Ovary (tissue), 9 donors: Measurements from ENCODE around the gene SBNO2. TPM values are rescaled to one million over a fixed set of nuclear protein-coding genes. Genes with fewer than 3 reads are reported as not detected.

Source experiments
- DNase-seq, 5 donors: peaks; one replicate each; pipeline ENCODE4 v3.0.0-alpha.2; 2019 to 2020
- H3K27ac ChIP-seq, 2 donors: fragments of 200-600 bp; one replicate each; pipeline versions ENCODE4 v1.5.1 to v1.8.0; 2019 to 2022
- H3K27me3 ChIP-seq: fragments of 200-600 bp; one replicate; pipeline ENCODE4 v1.8.0; 2022
- H3K36me3 ChIP-seq: fragments of 200-600 bp; sonication (generic); one replicate; pipeline ENCODE4 v1.5.1; 2019
- H3K4me1 ChIP-seq: one replicate; pipeline ENCODE4 v1.8.1; 2013; ENCODE audit warnings: mild to moderate bottlenecking, moderate library complexity; ENCODE audit not compliant: insufficient read depth
- H3K4me3 ChIP-seq: fragments of 200-600 bp; sonication (generic); one replicate; pipeline ENCODE4 v1.5.1; 2017
- H3K9me3 ChIP-seq, 2 donors: fragments of 200-600 bp in 1 of 2; sonication (generic) in 1 of 2; one replicate each; pipeline versions ENCODE4 v1.5.1 to v1.8.1; 2013 to 2019; ENCODE audit warnings: mild to moderate bottlenecking in 1 of 2, moderate library complexity in 1 of 2
- EP300 ChIP-seq: sonication (generic); formaldehyde crosslinking; IDR thresholded peaks from one replicate; pipeline ENCODE4 v1.6.1; 2017; ENCODE audit warnings: antibody characterized with exemption
- POLR2A ChIP-seq: fragments of 450-650 bp; IDR thresholded peaks from one replicate; pipeline ENCODE4 v1.6.1; 2017; ENCODE audit warnings: antibody characterized with exemption, mild to moderate bottlenecking, moderate library complexity
- WGBS, 3 donors: extraction: QIAGEN DNeasy Blood & Tissue Kit in 1 of 3; methylation state at CpG; one replicate each; pipeline versions ENCODE4 v1.1.5 to v1.1.7; 2013 to 2017; 5-methylcytosine and 5-hydroxymethylcytosine counted together
- intact Hi-C, 4 donors: fragments of 100-400 bp; cut with DNase I; formaldehyde crosslinking; loops; one replicate each; pipeline versions ENCODE4 v1.11.0 to v1.15.1; 2022 to 2023
- polyA plus RNA-seq, 2 donors: library from polyadenylated mRNA; stranded (reverse); fragments of 200-250 nt in 1 of 2; fragments of 350-450 nt in 1 of 2; fragmentation: Illumina TruSeq in 1 of 2; extraction: RNeasy Lipid Tissue Mini Kit (QIAGEN cat#74804) in 1 of 2; gene quantifications; one replicate each; pipeline ENCODE4 v1.2.3, GENCODE V29; 2013 to 2014
- total RNA-seq, 7 donors: library from RNA; depleted of rRNA in 2 of 7; stranded (reverse); fragments of >200 nt in 2 of 7; fragmentation: NEBNext Ultra II Directional in 3 of 7; extraction: Animal tissue kit (Norgen Biotek cat#: 25700) in 3 of 7; gene quantifications; one replicate each; pipeline versions ENCODE4 v1.1.0 to v1.2.4, GENCODE V29; 2016 to 2023
- TF ChIP-seq, protein P1 (sequence below), 3 donors: fragments of 450-650 bp in 2 of 3; fragments of 200-600 bp in 1 of 3; IDR thresholded peaks; one replicate each; pipeline versions ENCODE4 v1.5.1 to v1.8.0; 2016 to 2022; ENCODE audit warnings: antibody characterized with exemption in 3 of 3, mild to moderate bottlenecking in 1 of 3
- donor health status: DM: no; HTN: no; CAD: no; lungs with moderate emphysema.
- donor health status: DM: no; HTN: no; CAD: no.
- donor health status: Bipolar disorder and iron deficiency.
- donor health status: DM: yes; HTN: yes; CAD: no.
- donor health status: DM: no; HTN: no; CAD: no.
- donor health status: DM: yes; HTN: yes; CAD: no.

SBNO2 gene
- total and polyA plus RNA-seq, 9 donors: 6.1 to 92.6 (median 60.9) TPM

DNA sequence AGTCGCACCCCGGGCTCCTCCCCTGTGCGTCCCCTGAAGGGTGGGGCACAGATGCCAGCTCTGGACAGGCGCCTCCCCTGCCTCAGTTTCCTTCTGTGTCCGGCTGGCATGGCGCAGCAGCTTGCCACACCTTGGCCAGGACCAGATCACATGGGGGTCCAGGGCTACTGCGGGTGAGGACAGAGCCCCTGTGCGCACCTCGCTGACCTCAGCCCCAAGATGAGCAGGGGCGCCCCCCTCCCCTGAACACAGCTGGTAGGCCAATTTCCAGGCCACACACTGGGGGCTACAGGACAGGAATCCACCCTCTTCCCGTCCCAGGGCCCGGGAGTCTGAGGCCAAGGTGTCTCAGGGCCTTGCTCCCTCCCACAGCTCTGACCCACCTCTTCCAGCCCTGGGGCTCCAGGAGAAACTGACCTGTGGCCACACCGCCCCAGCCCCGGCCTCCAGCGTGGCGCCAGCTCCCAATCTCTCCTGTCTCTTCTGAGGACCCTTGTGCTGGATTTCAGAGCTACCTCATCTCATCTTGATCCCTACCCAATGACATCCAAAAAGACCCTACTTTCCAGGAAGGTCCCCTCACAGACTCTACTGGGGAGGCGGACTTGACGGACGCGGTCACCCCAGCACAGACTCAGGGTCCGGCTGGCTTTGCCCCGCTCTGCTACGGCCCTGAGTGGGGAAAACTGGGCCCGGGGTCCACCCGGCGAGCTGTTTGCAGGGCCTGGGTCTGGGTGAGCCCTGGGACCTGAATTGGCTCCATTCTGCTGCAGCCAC lies 28.2 kb downstream of the SBNO2 start:
- no peak overlapping the region for H3K27ac ChIP-seq

DNA sequence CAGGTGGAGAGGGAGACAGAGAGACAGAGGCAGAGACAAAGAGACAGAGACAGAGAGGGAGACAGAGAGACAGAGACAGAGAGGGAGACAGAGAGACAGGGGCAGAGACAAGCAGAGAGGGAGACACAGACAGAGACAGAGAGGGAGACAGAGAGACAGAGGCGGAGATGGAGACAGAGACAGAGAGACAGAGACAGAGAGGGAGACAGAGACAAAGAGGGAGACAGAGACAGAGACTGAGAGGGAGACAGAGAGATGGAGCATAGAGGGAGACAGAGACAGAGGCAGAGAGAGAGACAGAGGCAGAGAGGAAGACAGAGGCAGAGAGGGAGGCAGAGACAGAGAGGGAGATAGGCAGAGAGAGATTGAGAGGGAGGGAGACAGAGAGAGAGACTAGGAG lies 29.3 kb downstream of the SBNO2 start:
- no peaks in the 10 kb centered on the region for H3K9me3 ChIP-seq
- intact Hi-C loops: no loop called here
- 61 to 100% (median 97%) methylated on average over 1 of the region's 1 CpG for WGBS, 3 donors
- H3K4me3 ChIP-seq: no peak overlapping the region
- H3K4me1 ChIP-seq: no peaks in the 10 kb centered on the region
- no peak overlapping the region for H3K27ac ChIP-seq
- DNase-seq: no peak
- H3K36me3 ChIP-seq: no peaks in the 10 kb centered on the region
- no peaks in the 10 kb centered on the region for H3K27me3 ChIP-seq
- no peak for TF ChIP-seq EP300
- no peak for TF ChIP-seq POLR2A
- TF ChIP-seq, protein P1, sequence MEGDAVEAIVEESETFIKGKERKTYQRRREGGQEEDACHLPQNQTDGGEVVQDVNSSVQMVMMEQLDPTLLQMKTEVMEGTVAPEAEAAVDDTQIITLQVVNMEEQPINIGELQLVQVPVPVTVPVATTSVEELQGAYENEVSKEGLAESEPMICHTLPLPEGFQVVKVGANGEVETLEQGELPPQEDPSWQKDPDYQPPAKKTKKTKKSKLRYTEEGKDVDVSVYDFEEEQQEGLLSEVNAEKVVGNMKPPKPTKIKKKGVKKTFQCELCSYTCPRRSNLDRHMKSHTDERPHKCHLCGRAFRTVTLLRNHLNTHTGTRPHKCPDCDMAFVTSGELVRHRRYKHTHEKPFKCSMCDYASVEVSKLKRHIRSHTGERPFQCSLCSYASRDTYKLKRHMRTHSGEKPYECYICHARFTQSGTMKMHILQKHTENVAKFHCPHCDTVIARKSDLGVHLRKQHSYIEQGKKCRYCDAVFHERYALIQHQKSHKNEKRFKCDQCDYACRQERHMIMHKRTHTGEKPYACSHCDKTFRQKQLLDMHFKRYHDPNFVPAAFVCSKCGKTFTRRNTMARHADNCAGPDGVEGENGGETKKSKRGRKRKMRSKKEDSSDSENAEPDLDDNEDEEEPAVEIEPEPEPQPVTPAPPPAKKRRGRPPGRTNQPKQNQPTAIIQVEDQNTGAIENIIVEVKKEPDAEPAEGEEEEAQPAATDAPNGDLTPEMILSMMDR (IDR thresholded peaks at IDR 0.05): no peak

More for the DNA sequence above, 28.2 kb downstream of the SBNO2 start:
- no peaks in the 10 kb centered on the region for H3K36me3 ChIP-seq
- H3K27me3 ChIP-seq: no peaks in the 10 kb centered on the region
- H3K9me3 ChIP-seq: no peaks in the 10 kb centered on the region
- DNase-seq: no peak
- intact Hi-C loops: no loop called here
- whole genome bisulfite sequencing, 3 donors: 92 to 95% (median 94%) methylated on average over 25 to 26 of the region's 26 CpGs
- TF ChIP-seq POLR2A (no peak), EP300 (no peak)
- TF ChIP-seq, protein P1 (IDR thresholded peaks at IDR 0.05): no peak
- H3K4me3 ChIP-seq: no peak overlapping the region
- peaks cover 2% of the 10 kb centered on the region for H3K4me1 ChIP-seq

DNA sequence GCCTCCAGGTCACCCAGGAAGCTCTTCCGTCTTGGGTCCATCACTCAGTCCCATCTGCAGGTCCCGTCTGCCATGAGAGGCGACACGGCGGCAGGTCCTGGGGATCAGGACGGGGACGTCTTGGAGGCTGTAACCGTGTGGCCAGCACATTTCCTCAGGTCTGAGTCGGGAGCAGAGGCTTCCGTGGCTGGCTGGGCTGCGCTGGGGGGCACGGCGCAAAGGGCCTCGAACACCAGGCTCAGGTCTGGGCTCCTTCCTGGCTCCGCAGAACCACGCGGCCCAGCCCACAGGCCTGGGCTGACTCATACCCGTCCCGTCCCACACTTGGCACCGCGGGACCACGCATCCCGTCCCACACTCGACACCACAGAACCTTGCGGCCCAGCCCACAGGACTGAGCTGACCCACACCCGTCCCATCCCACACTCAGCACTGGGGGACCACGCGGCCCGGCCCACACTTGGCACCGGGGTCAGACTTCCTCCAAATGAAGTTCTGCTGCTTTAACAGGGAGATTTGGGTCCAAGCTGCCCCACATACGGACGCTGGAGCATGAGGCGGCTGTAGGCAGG lies 30.2 kb downstream of the SBNO2 start:
- no peaks in the 10 kb centered on the region for H3K36me3 ChIP-seq
- intact Hi-C loops: no loop called here
- 94 to 95% (median 94%) methylated on average over 33 of the region's 33 CpGs for WGBS, 3 donors

DNA sequence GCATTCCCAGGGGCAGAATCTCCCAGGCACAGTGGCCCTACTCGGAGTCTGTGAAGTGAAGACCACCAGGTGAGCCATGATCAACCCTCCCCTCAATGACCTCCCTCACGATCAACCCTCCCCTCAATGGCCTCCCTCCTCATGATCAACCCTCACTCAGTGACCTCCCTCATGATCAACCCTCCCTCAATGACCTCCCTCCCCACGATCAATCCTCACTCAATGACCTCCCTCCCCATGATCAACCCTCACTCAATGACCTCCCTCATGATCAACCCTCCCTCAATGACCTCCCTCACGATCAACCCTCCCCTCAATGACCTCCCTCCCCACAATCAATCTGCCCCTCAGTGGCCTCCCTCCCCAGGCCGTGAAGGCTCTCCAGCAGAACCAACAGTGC lies 32.1 kb downstream of the SBNO2 start:
- TF ChIP-seq EP300 (no peak), POLR2A (no peak)
- TF ChIP-seq, protein P1 (IDR thresholded peaks at IDR 0.05): no peak
- no peaks in the 10 kb centered on the region for H3K27me3 ChIP-seq
- H3K36me3 ChIP-seq: no peaks in the 10 kb centered on the region
- H3K4me3 ChIP-seq: no peak overlapping the region
- 79 to 90% (median 83%) methylated on average over 5 of the region's 5 CpGs for WGBS, 3 donors
- no peaks in the 10 kb centered on the region for H3K4me1 ChIP-seq
- DNase-seq: no peak
- H3K9me3 ChIP-seq: no peaks in the 10 kb centered on the region
- H3K27ac ChIP-seq: no peak overlapping the region
- intact Hi-C loops: no loop called here

More for the DNA sequence above, 30.2 kb downstream of the SBNO2 start:
- Histone ChIP-seq H3K9me3 (no peaks in the 10 kb centered on the region), H3K4me3 (no peak overlapping the region), H3K4me1 (no peaks in the 10 kb centered on the region), H3K27ac (no peak overlapping the region), H3K27me3 (no peaks in the 10 kb centered on the region)
- TF ChIP-seq POLR2A (no peak), EP300 (no peak)
- TF ChIP-seq, protein P1 (IDR thresholded peaks at IDR 0.05): no peak
- no peak for DNase-seq
